NCI-H2029 (cell line): ENCODE results near the gene TMEM109.

Source experiments
- DNase-seq: peaks from one replicate; lab custom pipeline; 2025; lab: John Stamatoyannopoulos, UW

TMEM109 gene

GRCh38 chr11:60942970-60943565 lies 29.1 kb downstream of the TMEM109 start:
- DNase-seq: peak; percentile 95

- no peak for DNase-seq
Observed at GRCh38 chr11:60944490-60945294, 30.7 kb downstream of the TMEM109 start.

GRCh38 chr11:60945295-60945667 lies 31.3 kb downstream of the TMEM109 start:
- no peak for DNase-seq

DNA sequence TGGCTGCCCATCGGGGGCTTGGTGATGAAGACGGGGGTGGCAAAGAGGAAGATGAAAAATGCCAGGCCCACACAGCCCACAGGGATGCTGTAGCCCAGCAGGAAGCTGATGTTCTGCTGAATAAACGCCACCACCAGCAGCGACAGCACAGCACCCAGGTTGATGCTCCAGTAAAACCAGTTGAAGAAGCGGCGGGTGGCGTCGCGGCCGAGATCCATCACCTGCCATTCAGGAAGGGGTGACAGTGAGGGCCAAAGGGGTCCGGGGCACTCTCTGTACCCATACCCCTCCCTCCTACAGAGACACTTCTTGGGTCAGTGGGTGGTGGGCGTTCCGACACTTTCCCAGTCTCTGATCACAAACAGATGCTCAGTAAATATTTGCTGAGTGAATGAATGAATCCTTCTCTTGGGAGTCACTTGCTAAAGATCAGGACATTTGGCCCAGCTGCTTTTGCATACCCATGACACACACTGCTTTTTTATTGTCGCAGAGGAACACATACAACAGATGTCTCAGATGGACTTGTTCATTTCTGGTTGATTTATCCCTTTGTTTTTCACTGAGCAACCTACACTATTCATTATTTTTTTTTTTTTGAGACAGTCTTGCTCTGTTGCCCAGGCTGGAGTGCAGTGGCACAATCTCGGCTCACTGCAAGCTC lies 32.8 kb downstream of the TMEM109 start:
- DNase-seq: no peak

DNA sequence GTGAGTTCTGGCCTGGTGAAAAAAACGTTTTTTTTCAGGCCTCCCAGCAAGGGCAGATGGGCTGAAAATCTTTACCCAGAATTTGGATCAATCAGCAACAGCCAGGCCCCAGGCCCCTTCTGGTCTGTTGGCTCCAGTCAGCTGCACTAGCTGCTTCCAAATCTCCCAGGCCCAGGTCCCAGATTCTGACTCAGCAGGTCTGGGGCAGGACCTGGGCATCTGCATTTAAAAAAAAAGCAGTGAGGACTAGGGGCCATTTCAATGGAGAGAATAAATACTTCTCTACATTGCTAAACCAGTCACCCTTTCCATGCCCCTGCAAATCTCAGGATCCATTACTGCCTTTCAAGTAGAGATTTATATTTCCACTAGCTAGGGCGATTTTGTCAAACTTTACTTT lies 33.7 kb downstream of the TMEM109 start:
- no peak for DNase-seq

GRCh38 chr11:60948250-60948649 lies 34.3 kb downstream of the TMEM109 start:
- no peak for DNase-seq

GRCh38 chr11:60950024-60950423 lies 36.1 kb downstream of the TMEM109 start:
- no peak for DNase-seq

DNA sequence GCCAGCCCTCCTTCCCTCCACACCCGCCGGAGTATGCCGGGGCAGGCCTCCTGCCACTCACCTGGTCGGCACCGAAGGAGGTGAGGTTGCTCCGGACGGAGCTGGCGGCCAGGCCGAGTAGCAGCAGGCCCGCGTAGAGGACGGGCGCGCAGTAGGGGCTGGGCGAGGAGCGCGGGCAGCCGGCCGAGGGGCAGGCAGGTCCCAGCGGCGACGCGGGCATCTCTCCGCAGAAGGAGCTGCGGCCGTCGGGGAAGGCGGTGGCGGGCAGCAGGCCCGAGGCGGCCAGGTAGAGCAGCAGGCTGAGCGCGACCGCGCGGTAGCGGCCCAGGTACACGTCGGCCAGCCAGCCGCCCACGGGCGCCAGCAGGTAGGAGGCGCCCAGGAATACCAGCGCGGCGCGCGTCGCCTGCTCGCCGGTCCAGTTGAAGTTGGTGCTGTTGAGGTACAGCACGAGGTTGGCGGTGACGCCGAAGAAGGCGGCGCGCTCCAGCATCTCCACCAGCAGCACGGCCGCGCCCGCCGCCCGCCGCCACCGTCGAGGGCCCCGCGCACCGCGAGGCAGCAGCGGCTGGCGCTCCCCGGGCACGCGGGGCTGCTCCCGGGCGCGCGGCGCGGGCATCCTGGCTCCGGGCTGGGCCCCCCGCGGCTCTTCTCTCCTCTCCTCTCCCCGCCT lies 37.1 kb downstream of the TMEM109 start:
- DNase-seq: no peak

GRCh38 chr11:60951606-60951903 lies 37.6 kb downstream of the TMEM109 start:
- no peak for DNase-seq

DNA sequence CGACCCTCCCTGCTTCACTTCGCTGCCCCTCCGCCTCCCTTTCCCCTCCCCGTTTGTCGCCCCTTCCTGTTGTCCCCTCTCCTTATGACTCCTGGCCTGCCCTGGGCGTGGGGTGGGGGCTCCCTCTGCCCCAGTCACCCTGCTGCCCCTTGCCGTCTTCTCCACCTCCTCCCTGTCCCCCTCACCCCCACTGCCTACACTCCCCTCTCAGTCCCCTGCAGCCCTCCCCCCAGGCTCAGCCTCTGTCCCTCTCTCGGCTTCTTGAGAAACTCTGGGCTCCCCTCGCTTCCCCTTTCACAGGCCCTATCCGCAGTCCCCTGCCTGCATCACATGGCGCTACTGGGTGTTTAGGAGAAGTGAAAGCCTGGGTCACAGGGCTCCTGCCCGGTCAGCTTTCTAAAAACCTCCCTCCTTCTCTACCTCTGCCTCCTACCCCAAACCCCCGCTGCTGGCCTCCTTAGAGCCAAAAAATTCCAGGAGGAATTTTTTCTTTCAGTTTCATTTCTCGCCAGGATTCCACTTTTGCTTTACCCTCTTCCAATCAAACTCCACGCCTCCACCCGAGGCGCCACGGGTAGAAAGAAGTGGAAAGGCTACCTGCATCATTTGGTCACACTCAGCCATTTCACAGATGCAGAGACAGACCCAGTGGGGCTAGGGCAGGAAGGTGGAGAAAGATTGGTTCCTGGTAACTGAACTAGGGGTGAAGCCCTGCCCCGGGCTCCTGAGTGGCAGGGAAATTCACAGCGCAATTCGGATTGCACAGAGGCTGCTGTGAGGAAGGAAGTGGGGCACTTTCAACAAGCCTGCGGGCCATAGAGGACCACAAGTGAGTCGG lies 38.2 kb downstream of the TMEM109 start, which contains the start of gene SLC15A3:
Gene SLC15A3 (minus strand): TSS at position 273 of the 838 bp plus-strand sequence. CDS start 625 bp downstream, outside the sequence.
- peak; percentile 15 for DNase-seq

DNA sequence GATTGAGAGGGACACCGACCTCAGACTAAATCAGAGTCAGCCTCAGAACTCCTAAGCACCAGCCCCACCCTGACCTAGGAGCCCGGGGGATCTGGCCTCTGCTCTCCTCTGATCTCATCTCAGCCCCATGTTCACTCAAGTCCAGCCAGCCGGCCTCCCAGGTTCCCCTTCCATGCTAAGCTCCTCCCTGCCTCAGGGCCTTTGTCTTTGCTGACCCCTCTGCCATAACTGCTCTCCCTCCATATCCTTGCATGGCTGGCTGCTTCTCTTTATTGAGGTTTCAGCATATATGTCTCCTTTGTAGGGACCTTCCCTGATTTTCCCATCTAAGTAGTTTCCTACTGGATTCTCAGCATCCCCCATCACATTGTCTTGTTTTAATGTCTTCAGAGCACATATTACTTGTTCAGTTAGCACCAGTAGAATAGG lies 38.8 kb downstream of the TMEM109 start:
- DNase-seq: no peak

DNA sequence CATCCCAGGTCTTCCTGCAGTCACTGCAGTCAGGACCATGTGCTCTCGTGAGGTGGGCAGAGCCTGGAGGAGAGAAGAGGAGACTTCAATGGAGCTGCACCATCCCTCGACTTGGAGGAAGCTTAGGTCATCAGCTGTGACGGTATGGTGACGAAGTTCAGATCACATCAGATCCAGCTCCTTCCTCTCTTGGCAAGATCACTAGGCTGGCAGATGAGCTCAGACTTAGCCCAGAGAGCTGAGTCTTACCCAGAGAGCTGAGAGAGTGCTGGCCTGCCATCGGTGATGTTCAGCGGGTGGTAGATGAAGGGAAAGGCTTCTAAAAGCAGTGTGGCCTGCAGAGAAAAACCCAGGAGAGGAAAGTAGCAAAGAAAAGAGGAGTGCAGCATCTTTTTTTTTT lies 39.8 kb downstream of the TMEM109 start:
- DNase-seq: no peak

- no peak for DNase-seq
Observed at GRCh38 chr11:60954421-60954820, 40.5 kb downstream of the TMEM109 start.

DNA sequence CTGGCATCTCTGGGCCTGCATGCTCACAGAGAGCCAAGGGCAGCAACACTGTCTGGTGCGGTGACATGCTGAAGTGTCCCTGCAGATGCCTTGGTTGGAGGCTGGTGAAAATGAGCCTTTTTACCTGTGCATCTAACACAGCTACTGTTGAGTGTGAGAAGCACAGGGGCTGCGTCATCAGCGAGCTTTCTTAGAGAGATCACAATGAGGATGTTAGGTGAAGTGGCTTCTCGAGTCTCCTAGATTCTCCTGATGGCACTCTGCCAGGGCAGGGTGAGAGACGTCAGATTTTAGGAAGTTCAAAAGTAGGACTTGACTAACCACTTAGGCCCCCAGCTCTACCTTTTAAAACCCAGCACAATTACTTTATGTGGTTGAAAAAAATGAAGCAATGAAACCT lies 41.6 kb downstream of the TMEM109 start:
- DNase-seq: no peak

GRCh38 chr11:60957188-60957587 lies 43.2 kb downstream of the TMEM109 start:
- DNase-seq: no peak

DNA sequence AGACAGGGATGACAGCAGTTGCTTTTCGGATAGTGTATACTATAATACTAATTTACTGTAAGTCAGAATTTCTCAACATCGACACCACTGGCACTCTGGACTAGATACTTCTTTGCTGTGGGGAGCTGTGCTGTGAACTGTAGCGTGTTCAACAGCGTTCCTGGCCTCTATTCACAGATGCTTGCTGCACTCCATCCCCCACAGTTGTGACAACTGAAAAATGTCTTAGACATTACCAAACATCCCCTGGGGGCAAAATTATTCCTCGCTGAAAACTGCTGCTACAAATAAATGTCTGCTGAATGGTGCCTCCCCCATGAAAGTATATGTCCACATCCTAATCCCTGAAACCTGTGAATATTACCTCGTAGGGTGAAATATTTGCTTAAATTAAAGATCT lies 45.5 kb downstream of the TMEM109 start:
- no peak for DNase-seq

DNA sequence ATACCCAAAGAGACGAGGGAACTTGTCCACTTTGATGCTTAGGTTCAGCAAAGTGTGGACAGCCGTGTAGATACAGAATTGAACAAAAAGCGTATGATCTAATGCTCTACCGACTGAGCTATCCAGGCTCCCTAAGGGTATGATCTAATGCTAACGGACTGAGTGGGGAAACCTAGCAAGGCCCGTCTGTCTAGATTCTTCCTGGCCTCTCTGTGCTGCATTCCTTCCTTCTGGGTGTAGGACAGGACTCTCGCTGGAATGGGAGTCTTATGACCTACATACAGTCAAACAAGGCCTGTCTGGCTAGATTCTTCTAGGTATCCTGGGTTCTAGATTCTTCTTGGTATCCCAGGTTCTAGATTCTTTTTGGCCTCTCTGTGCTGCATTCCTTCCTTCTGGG lies 46.4 kb downstream of the TMEM109 start:
- no peak for DNase-seq

DNA sequence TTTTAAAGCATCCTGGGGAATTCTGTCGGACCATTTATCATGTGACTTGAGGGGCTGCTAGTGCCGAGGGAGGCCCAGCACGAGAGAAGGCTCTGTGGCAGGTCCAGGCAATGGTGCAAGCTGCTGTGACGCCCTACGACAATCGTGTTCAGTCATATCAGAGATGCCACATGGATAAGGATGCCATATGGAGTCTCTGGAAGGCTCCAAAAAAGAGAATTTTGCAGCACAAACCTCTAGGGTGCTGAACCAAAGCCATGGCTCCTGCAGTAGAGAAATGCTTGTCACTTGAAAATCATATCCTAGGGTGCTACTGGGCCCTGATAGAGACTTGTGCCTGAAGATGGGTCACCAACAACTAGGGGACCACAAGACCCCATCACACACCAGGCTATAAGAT lies 50.8 kb downstream of the TMEM109 start:
- DNase-seq: no peak

DNA sequence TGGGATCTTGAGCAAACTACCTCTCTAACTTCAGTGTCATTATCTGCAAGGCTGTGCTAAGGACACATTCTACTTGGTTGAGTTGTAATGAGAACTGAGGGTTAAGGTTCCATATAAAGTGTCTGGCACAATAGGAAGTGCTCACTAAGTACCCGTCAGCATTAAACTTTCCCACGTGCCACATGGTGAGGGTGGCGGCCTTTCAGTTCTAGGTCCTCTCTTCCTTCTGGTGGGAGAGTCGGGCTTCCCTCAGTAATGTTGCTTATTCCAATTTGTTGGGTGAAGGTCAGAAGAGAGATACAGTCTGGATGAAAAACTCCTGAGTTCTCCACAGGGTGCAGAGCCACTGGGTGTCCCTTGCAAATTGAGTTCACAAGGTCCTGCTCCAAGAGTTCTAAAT lies 52.9 kb downstream of the TMEM109 start:
- DNase-seq: no peak

- DNase-seq: no peak
Observed at GRCh38 chr11:60968223-60968622, 54.3 kb downstream of the TMEM109 start.

- DNase-seq: peak; percentile 39
Observed at GRCh38 chr11:60970369-60970774, 56.4 kb downstream of the TMEM109 start.

GRCh38 chr11:60970890-60971289 lies 56.9 kb downstream of the TMEM109 start:
- DNase-seq: no peak
